ENCODE data around the gene LPIN1. TPM values are rescaled to one million over a fixed set of nuclear protein-coding genes. Genes with fewer than 3 reads are reported as not detected.

Gene LPIN1
- polyA plus RNA-seq, 2 of the 4 experiments (the other 2 are of a cell fraction), result 19.2 to 27.5 TPM

DNA sequence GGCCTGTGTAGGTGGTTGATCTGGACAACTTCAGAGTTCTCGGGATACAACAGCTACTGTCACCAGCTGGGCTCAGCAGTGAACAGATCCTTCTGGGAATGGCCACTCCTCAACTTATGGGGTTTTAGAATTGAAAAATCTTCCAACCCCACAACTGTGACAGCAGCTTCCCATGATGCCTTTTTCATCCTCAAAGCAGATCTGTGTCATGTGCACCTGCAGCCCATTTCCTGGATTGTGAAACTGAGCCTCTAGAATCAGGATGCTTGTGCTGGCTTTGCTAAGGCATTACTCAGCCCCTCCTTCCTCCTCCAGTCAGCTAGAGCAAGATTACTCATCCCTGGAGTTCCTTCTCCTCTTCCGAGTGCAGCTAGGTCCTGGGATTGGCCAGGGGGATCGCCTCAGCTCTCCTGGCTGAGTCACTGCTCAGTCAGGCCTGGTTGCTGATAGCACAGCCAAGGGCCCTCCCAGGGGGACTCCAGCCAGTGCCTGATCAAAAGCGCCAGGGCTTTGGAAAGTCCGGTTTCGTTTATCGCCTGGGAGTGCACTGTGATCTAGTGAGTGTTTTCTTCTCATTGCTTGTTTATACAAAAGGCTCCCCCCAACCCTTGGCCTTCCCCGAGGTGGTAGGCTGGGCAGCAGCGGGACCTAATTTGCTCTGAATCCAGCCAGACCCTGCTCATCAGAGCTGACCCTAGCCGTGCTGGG, 2.4 kb upstream of the LPIN1 start:
- peak; percentile 97 for FAIRE-seq

More for the DNA sequence above, 2.4 kb upstream of the LPIN1 start:
- peak; percentile 99 to 100 for DNase-seq (ENCODE audit: low read depth in 1 of 2, low spot score in 1 of 2)
- Histone ChIP-seq H3K9me3 (no peaks in the 10 kb centered on the region), H3K4me1 (peaks cover 48% of the 10 kb centered on the region), H3K27ac (peak overlapping the region; percentile 86 to 90), H3K4me2 (peak overlapping the region; percentile 89), H3K4me3 (peak overlapping the region; percentile 24; the same call in 1 of the 3 replicates)
- peak; percentile 87 to 96 for ATAC-seq
- POLR2A ChIA-PET, result interaction anchor here (0.5 to 2.4 kb wide), 4 partner anchors 10 to 540 kb away, joined by 3 to 10 read pairs (median 4); no protein-coding TSS in a partner anchor
- TF ChIP-seq, protein P1, sequence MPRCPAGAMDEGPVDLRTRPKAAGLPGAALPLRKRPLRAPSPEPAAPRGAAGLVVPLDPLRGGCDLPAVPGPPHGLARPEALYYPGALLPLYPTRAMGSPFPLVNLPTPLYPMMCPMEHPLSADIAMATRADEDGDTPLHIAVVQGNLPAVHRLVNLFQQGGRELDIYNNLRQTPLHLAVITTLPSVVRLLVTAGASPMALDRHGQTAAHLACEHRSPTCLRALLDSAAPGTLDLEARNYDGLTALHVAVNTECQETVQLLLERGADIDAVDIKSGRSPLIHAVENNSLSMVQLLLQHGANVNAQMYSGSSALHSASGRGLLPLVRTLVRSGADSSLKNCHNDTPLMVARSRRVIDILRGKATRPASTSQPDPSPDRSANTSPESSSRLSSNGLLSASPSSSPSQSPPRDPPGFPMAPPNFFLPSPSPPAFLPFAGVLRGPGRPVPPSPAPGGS (IDR thresholded peaks at IDR 0.05), result 0 out of 3 replicates have a peak, but pooled peaks have one; percentile 63
- TF ChIP-seq JUNB (IDR thresholded peaks at IDR 0.05) (peak; percentile 90), RFX5 (IDR thresholded peaks at IDR 0.05) (no peak; the same call in 1 of the 2 replicates), ESRRA (IDR thresholded peaks at IDR 0.05; ENCODE audit: borderline replicate concordance, low read length) (peak; percentile 54; the same call in 1 of the 2 replicates), GATA3 (IDR thresholded peaks at IDR 0.05; ENCODE audit: borderline replicate concordance) (peak; percentile 89), NR3C1 (IDR thresholded peaks at IDR 0.05) (no peak), JUN (IDR thresholded peaks at IDR 0.05) (peak; percentile 85 to 86; a peak in 4 of 5 replicates), CHD2 (IDR thresholded peaks at IDR 0.05; ENCODE audit: low read length, partially characterized antibody) (no peak), ZC3H11A (IDR thresholded peaks at IDR 0.05) (no peak), NFE2L2 (conservative IDR thresholded peaks at IDR 0.05; ENCODE audit: low read length) (peak; percentile 31; the same call in 1 of the 2 replicates), EHF (CRISPR knock-in tag; IDR thresholded peaks at IDR 0.05) (no peak), CEBPB (IDR thresholded peaks at IDR 0.05) (peak; percentile 72 to 88), MAFK (IDR thresholded peaks at IDR 0.05; ENCODE audit: partially characterized antibody) (peak; percentile 83), RCOR1 (IDR thresholded peaks at IDR 0.05; ENCODE audit: low read depth, low read length) (peak; percentile 99), SREBF2 (IDR thresholded peaks at IDR 0.05) (no peak), ZFP36 (IDR thresholded peaks at IDR 0.05; ENCODE audit: borderline replicate concordance, partially characterized antibody) (peak; percentile 51), FOSB (CRISPR knock-in tag; IDR thresholded peaks at IDR 0.05) (no peak), RAD21 (conservative IDR thresholded peaks at IDR 0.05 in 1 of 2, IDR thresholded peaks at IDR 0.05 in 1 of 2) (0 out of 5 replicates have a peak, but pooled peaks of 1 of the 2 experiments have one; percentile 19), KDM1A (IDR thresholded peaks at IDR 0.05; ENCODE audit: low read depth) (peak; percentile 99), TFCP2L1 (CRISPR knock-in tag; IDR thresholded peaks at IDR 0.05) (0 out of 2 replicates have a peak, but pooled peaks have one; percentile 72), CHD4 (IDR thresholded peaks at IDR 0.05; ENCODE audit: borderline replicate concordance) (peak; percentile 99), HOXA7 (CRISPR knock-in tag; IDR thresholded peaks at IDR 0.05) (no peak), PHF8 (IDR thresholded peaks at IDR 0.05; ENCODE audit: borderline replicate concordance, low read depth) (no peak), FOSL2 (IDR thresholded peaks at IDR 0.05) (peak; percentile 95), FOSL2 (CRISPR knock-in tag; IDR thresholded peaks at IDR 0.05) (peak; percentile 99), HDAC2 (IDR thresholded peaks at IDR 0.05) (peak; percentile 98), EP300 (IDR thresholded peaks at IDR 0.05) (peak in 1 of 2 experiments; percentile 44; a peak in 1 of 5 replicates)
- TF ChIP-seq, protein P2, sequence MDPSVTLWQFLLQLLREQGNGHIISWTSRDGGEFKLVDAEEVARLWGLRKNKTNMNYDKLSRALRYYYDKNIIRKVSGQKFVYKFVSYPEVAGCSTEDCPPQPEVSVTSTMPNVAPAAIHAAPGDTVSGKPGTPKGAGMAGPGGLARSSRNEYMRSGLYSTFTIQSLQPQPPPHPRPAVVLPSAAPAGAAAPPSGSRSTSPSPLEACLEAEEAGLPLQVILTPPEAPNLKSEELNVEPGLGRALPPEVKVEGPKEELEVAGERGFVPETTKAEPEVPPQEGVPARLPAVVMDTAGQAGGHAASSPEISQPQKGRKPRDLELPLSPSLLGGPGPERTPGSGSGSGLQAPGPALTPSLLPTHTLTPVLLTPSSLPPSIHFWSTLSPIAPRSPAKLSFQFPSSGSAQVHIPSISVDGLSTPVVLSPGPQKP (IDR thresholded peaks at IDR 0.05; ENCODE audit: low read depth, low read length), result no peak
- TF ChIP-seq, protein P3, sequence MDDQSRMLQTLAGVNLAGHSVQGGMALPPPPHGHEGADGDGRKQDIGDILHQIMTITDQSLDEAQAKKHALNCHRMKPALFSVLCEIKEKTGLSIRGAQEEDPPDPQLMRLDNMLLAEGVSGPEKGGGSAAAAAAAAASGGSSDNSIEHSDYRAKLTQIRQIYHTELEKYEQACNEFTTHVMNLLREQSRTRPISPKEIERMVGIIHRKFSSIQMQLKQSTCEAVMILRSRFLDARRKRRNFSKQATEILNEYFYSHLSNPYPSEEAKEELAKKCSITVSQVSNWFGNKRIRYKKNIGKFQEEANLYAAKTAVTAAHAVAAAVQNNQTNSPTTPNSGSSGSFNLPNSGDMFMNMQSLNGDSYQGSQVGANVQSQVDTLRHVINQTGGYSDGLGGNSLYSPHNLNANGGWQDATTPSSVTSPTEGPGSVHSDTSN (IDR thresholded peaks at IDR 0.05), result peak; percentile 66
- TF ChIP-seq, protein P4, sequence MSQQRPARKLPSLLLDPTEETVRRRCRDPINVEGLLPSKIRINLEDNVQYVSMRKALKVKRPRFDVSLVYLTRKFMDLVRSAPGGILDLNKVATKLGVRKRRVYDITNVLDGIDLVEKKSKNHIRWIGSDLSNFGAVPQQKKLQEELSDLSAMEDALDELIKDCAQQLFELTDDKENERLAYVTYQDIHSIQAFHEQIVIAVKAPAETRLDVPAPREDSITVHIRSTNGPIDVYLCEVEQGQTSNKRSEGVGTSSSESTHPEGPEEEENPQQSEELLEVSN (IDR thresholded peaks at IDR 0.05; ENCODE audit: borderline replicate concordance, low read depth), result no peak
- TF ChIP-seq, protein P5, sequence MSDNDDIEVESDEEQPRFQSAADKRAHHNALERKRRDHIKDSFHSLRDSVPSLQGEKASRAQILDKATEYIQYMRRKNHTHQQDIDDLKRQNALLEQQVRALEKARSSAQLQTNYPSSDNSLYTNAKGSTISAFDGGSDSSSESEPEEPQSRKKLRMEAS (IDR thresholded peaks at IDR 0.05), result peak; percentile 88
- TF ChIP-seq, protein P6, sequence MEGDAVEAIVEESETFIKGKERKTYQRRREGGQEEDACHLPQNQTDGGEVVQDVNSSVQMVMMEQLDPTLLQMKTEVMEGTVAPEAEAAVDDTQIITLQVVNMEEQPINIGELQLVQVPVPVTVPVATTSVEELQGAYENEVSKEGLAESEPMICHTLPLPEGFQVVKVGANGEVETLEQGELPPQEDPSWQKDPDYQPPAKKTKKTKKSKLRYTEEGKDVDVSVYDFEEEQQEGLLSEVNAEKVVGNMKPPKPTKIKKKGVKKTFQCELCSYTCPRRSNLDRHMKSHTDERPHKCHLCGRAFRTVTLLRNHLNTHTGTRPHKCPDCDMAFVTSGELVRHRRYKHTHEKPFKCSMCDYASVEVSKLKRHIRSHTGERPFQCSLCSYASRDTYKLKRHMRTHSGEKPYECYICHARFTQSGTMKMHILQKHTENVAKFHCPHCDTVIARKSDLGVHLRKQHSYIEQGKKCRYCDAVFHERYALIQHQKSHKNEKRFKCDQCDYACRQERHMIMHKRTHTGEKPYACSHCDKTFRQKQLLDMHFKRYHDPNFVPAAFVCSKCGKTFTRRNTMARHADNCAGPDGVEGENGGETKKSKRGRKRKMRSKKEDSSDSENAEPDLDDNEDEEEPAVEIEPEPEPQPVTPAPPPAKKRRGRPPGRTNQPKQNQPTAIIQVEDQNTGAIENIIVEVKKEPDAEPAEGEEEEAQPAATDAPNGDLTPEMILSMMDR (IDR thresholded peaks at IDR 0.05), result 0 out of 3 replicates have a peak, but pooled peaks have one; percentile 32
- TF ChIP-seq, protein P7, sequence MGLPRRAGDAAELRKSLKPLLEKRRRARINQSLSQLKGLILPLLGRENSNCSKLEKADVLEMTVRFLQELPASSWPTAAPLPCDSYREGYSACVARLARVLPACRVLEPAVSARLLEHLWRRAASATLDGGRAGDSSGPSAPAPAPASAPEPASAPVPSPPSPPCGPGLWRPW (IDR thresholded peaks at IDR 0.05), result no peak
- CTCF ChIA-PET, result interaction anchor here (0.8 to 13.3 kb wide), 18 partner anchors 9 to 911 kb away, joined by 3 to 83 read pairs (median 5); no protein-coding TSS in a partner anchor
- 9% methylated on average over 10 of the region's 10 CpGs for WGBS (ENCODE audit: missing lambda C conversion rate)

All from A549 (cell line).